Muscle of back (tissue), 13 donors: ENCODE measurements around the gene ILDR2. TPM values are rescaled to one million over a fixed set of nuclear protein-coding genes. Genes with fewer than 3 reads are reported as not detected.

Experiments
- DNase-seq, 3 donors: peaks; one replicate each; pipeline versions ENCODE4 v3.0.0 to v3.0.0-alpha.2; 2013
- long read RNA-seq, 9 donors: transcript quantifications; one replicate each; lab custom pipeline, GENCODE V29; 2026
- polyA plus RNA-seq, 10 donors: library from polyadenylated mRNA; unstranded; fragments of 120-200 nt; gene quantifications; one replicate each; pipeline ENCODE4 v1.2.1, GENCODE V29; 2013; ENCODE audit not compliant: insufficient read length in 10 of 10

ILDR2 gene
- 1 to 10 TPM; 1.4 to 3.8 (median 2.2) TPM for polyA plus RNA-seq
- long read RNA-seq, donor 1: 0 reads
- long read RNA-seq, donor 2: 0 reads
- long read RNA-seq, donor 3: 0 reads
- long read RNA-seq, donor 4: 0 reads
- long read RNA-seq, donor 5: 0 reads
- long read RNA-seq, donor 6: 0 reads
- long read RNA-seq, donor 7: 0 reads
- long read RNA-seq, donor 8: 0 reads
- long read RNA-seq, donor 9: 0 reads

DNA sequence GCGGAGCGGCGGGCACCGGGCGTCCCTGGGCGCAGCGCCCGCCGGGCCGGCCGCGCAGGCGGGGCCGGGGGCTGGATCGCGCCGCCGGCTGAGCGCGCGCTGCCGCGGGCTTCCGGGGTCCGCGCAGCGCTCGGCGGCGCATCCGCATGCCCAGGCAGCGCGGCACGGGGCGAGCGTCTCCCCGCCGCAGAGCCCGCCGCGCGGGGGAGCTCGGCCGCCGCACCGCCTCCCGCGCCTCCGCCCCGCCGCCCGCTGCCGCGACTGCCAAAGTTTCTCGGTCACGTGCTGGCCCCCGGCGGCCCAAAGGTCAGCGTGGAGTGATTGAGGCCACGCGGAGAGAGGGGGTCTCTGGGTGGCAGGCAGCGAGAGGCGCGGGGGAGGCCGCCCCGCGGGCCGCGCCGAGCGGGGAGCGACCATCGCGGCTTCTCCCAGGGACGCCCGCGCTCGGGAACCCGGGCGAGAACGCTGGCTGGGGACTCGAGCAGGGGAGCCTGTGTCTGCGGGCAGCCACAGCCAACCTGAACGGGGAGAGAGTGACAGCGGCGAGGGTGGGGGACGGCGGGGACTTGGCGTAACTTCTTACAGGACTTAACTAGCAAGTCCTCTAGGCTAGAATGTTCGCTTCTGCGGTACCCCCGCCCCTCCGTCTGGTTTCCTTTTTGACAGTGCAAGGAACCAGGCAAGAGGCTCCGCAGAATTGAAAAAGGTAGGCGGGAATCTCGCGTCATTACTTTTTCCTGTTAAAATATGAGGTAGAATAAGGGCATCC is at the start of gene ILDR2:
Gene ILDR2, minus strand, starts transcription at position 180 of the 769 bp plus-strand sequence. CDS start 272 bp downstream, outside the sequence.
- DNase-seq: peak in 2 of 3 donors; percentile 34 to 71

DNA sequence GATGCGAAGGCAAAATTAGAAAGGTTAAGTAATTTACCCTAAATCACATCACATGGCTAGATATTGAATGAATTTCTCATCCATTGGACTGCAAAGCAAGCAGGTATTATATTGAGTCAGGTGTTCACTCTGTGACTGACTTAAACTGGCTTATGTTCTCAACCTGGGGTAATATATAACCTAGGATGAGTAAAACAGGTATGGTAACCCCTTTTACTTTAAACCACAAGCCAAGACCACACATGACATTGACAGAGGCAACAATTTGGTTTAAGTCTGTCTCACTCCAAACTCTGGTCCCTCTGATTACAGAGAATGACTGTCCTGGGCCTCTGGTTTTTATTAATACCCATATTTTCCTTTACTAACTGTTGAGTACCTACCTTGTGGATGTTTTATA is 47.0 kb upstream of the ILDR2 start:
- no peak for DNase-seq

DNA sequence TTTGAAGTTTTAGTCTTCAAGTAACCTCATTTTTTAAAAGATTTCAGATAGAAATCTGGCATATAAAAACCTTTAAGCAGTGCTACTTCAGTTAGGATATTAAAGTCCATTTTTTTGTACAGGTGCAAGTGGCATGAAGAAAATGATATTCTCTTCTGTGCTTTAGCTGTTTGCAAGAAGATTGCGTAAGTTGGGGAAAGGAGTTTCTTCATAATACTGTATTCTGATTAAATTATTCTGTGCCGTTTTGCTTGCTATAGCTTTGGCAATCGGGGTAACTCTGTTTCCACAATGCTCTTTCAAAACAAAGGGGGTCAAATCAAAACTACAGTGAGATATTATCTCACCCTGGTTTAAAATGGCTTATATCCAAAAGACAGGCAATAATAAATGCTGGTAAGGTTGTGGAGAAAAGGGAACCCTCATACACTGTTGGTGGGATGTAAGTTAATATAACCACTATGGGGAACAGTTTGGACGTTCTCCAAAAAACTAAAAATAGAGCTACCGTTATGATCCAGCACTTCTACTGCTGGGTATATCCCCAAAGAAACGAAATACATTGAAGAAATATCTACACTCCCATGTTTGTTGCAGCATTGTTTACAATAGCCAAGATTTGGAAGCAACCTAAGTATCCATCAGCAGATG is 40.9 kb upstream of the ILDR2 start:
- no peak for DNase-seq

DNA sequence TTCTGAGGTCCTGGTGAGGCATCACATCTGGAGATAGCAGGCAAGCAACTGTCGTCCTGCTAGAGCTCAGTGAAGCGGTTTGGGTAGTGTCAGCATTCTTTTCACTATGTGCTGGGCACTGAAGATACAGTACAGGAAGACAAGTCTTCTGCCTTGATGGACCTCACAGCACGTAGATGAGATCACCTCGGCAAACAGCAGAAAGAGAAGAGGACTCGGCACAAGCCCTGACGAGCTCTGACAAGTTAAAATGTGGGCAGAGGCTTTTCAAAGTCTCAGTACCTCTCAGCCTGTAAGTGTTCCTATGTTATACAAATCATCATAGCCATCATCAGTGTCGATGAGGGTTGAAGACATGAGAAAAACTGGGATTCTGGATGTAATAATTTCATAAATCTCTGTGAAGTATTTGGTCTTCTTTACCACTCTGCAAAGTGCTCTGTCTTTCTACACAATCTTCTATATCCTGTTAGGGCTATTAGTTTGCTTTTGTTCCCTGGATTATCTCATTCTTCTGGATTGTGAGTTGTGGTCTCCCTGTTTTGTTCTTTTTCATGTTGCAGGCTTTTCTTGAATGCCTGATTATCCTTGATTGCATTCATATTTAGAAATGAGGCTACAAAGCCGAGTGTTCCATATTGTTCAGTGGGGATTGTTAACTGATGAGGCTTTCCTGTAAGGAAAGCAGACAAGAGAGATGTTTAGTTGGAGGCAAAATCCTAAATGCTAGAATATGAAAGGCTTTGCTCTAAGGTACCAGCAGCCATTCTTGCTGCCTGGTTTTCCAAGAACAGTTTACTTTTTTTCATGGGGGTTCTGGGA is 38.0 kb upstream of the ILDR2 start:
- DNase-seq: no peak

DNA sequence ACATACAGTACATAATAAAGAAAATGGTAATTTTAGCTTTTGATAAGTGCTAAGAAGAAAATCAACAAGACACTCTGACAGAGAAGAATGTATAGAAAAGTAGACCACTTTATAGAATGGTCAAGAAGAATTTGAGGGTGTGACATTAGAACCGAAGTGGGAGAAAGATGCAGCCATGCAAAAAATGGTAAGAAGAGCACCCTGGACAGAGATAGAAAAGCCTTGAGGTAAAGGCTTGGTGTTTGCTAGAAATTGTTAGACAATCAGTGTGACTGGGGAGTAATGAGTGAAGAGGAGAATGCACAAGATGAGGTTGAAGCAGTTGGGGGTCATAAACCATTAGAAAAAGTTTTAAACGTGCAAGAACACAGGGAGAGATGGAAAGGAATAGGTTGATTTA is 37.2 kb upstream of the ILDR2 start:
- DNase-seq: no peak

- no peak for DNase-seq
Observed at GRCh38 chr1:167011560-167012191, 36.3 kb upstream of the ILDR2 start.

DNA sequence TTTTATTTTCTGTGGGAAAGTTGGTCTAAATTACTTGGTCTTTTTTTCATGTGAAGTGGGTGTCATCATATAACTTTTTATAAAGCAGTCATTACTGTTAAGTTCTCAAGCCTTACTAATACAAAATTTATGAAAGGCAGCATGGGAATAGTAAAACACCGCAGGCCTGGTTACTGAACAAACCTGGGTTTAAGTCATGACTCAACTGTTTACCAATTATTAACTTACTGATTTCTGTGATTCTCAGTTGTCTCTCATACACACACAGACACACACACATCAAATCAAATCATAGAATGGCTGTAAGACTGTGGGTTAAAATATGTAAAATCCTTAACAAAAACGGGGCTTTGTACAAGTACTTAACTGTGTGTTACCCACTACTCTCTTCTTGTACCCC is 28.4 kb upstream of the ILDR2 start:
- no peak for DNase-seq

DNA sequence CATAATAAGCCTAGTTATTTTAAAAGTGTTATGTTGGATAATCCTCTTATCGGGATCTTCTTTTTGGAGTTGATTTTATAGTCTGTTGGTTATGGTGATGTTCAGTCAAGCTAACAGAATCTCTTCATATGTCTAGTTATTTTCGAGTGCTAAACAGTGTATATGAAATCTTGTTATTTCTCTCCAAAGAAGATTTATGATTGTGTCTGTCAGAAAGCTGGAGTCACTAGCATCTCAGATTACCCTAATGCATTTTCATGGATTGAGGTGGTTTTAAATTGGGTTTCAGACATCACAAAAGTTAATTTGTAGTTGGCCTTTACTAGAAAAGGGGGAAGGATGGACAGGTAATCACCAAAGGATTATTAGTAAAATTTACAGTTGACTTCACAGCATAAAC is 27.0 kb upstream of the ILDR2 start:
- no peak for DNase-seq

GRCh38 chr1:167000546-167000945 is 25.2 kb upstream of the ILDR2 start:
- no peak for DNase-seq

- no peak for DNase-seq
Observed at GRCh38 chr1:166999500-167000055, 24.2 kb upstream of the ILDR2 start.

DNA sequence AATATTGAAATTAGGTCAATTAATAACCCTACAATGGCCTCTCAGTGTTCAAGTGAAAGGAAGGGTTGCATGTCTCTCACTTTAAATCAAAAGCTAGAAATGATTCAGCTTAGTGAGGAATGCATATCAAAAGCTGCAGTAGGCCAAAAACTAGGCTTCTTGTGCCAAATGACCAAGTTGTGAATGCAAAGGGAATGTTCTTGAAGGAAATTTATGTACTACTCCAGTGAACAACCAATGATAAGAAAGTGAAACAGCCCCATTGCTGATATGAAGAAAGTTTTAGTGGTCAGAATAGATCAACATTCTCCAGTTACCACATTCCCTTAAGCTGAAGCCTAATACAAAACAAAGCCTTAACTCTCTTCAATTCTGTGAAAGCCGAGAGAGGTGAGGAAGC is 23.7 kb upstream of the ILDR2 start:
- DNase-seq: no peak

DNA sequence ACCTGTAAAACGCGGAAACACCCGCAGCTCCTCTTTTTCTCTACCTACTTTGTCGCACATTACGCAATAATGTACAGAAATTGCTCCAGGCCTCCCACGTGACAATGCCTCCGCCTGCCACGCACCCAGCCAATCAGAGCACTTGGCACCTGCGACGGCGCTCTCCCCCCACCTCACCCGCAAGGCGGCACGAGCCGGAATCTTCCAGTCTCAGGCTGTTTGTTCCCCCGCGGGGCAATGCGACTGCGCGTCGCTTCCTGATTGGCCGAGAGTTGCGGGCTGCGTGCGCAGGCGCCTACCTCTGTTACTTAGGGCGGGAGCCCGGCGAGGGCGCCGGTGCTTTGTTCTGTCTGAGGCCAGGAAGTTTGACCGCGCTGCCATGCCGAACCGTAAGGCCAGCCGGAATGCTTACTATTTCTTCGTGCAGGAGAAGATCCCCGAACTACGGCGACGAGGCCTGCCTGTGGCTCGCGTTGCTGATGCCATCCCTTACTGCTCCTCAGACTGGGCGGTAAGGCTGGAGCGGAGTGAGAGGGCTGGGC is 13.7 kb upstream of the ILDR2 start, which contains the start of gene MAEL:
Gene MAEL, plus strand, starts transcription at position 307 of the 542 bp plus-strand sequence. Its CDS starts 73 bp downstream, at position 380.
- no peak for DNase-seq

DNA sequence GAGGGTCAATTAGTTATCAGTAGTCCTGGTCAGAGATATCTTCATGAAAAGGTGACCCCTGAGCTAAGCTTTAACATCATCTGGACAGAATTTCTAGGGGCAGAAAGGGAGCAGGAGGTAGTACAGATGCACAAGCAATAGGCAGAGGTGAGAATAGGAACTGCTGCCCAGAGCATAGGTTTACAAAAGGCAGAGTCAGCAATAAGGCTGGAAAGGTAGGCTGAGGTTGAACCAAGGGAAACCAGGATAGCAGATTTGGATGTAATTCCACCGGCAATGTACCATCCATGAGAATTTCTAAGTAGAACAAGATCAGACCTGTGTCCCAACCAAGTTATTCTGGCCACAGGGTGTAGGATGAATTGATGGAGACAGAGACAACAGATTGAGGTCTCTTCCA is 6.2 kb upstream of the ILDR2 start:
- no peak for DNase-seq

DNA sequence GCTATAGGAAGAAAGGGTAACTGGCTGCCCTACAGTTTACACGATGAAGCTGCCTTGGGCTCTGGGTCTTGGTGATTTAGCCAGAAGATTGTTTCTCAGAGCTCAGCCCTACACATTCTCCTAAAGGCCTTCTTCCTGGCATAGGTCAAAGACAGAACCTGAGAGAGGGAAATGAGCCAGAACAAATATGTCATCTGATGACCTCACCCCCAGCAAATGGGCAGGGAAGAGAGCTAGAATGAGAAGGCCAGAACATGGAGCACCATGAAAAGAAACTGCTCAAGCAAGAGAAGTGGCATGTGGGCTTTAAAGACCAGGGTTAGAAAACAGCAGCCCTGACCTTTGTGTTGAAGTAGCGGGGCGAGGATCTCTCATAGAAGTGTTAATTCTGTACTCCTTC is 5.5 kb upstream of the ILDR2 start:
- no peak for DNase-seq

- DNase-seq: no peak
Observed at GRCh38 chr1:166980383-166980782, 5.0 kb upstream of the ILDR2 start.

- DNase-seq: no peak
Observed at GRCh38 chr1:166978821-166979220, 3.5 kb upstream of the ILDR2 start.

GRCh38 chr1:166977951-166978350 is 2.6 kb upstream of the ILDR2 start:
- DNase-seq: no peak

DNA sequence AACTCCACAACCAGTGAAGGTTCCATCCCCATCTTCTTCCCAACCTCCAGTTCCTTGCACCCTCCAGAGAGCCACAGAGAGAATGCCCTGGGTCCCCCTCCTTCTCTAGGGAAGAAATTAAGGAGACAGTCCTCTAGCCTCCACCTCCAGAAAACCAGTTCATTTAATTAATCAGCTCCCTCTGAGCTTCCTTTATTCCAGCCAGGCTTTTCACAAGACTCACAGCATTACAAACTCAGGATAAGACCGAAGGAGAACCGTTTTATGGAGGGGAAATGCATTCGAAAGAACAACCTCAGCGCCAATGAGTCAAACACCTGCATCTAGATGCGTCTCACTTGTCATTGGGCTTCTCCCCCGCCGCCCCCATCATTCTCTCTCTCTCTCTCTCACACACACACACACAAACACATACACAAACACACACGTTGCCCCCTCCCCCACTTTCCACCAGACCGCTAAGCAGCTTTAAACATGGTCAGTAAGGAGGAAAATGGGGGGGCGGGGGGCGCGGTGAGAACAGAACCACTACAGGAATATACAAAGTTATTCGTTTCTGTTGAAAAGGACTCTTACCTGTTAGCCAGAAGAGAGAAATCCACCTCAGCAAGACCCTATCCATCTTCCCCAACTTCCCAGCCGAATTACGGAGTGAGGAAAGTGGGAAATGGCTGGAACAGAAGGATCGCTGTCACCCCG is 544 bp downstream of the ILDR2 start:
- peak in 2 of 3 donors; percentile 3 to 22 for DNase-seq

- no peak for DNase-seq
Observed at GRCh38 chr1:166972826-166973225, 2.5 kb downstream of the ILDR2 start.

DNA sequence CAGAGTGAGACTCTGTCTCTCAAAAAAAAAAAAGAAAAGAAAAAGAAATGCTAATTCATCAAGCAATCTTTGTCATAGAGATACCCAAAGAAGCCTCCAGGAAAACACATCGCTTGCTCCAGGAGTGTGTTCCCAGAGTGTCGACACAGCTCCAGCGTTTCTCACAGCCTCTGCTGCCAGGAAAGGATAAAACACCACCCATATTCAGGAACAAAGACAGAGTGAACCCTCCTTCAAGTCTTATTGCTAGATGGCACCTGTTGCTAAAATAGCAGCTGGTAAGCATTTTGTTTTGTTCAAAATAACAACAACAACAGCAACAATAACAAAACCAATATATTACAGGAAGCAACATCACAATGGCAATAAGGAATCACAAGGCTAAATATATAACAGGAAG is 3.1 kb downstream of the ILDR2 start:
- no peak for DNase-seq
